ENCODE data around the gene PRKCZ.

The PRKCZ gene

GRCh38 chr1:2214541-2215241 lies 164.5 kb downstream of the PRKCZ start:
- DNase-seq: no peak

DNA sequence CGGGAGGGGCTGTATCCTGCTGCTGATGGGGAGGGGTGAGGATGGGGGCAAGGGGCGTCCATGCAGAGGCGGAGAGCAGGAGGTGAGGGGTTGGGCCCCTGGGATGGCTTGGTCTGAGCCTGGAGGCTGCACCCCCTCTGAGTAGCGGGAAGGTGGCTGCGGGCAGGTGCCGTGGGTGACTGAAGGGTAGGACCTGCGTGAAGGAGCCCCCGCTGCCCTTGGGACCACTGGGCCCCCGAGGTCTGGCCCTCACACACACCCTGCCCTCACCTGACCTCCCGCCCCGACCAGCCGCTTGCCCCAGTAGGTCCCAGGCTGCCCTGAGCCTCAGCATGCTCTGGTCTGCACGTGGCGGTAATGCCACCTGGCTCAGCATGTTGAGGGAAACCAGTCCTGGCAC lies 165.1 kb downstream of the PRKCZ start:
- no peak for DNase-seq

DNA sequence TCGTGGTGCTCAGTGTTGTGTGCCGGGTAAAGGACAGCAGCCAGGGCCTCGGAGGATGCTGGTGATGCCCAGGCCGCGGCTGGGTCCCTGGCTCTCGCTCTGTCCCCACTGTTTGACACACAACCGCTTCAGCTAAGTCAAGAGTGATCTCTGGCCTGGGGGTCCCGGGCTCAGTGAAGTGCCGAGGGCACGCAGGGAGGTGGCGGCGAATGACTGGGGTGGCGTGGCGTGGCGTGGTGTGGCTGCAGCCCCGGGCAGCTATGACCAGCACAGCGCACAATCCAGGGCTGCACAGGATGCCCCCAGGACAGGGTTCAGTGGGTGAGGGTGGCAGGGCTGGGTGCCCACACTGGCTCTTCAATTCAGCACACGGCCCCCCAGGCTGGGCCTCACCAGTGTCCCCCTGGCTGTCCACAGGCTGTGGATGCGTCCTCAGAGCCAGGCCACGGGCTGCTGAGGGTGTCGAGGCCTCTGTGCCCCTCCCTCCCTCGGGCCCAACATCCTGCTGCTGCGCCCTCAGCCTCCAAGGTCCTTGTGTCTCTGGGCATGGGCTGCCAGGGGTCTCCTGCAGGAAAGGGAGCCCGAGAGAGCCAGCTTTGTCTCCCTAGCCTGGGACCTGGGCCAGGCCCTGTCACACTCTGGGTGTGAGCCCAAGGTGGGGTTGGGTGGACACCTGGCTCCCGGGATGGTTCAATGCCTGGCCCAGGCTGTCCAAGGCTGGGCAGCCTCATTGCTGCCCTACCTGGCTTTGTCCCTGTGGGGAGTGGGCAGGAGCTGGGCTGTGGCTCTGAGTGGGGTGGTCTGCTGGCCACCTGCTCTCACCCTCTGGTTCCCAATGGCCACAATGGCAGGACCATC lies 165.9 kb downstream of the PRKCZ start:
- DNase-seq: no peak

DNA sequence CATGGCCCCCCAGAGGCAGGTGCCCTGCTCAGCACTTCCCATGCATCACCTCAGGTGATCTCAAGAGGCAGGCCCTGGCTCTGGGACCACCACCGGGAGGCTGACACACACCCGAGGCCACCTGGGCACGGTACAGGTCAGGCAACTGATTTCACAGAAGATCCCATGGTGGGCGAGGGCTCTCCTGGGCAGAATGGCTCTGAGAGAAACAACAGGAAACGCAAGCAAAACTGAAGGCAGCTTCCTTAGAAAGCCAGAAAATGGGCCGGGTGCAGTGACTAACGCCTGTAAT lies 166.5 kb downstream of the PRKCZ start:
- DNase-seq: no peak

- no peak for DNase-seq
These were observed 171.1 kb downstream of the PRKCZ start for GRCh38 chr1:2221271-2221670.

DNA sequence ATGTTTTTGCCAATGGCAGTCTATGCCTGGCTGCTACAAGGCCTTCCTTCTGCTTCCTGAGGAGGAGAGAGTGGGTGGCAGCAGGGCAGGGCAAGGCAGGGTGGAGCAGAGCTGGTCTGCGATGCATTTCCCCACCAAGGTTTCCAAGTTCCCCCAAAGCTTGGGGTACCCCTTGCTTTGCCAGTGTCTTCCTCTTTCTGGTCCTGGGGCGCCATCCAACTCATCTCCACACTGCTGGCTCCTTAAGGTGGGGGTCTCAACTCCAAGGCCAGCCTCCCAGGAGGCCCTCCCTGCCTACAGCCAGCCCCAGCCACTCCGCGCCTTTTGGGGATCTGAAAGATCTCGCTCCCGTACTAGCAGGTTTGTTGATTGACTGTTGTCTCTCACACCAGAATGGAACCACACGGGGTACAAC lies 174.0 kb downstream of the PRKCZ start:
- no peak for DNase-seq

DNA sequence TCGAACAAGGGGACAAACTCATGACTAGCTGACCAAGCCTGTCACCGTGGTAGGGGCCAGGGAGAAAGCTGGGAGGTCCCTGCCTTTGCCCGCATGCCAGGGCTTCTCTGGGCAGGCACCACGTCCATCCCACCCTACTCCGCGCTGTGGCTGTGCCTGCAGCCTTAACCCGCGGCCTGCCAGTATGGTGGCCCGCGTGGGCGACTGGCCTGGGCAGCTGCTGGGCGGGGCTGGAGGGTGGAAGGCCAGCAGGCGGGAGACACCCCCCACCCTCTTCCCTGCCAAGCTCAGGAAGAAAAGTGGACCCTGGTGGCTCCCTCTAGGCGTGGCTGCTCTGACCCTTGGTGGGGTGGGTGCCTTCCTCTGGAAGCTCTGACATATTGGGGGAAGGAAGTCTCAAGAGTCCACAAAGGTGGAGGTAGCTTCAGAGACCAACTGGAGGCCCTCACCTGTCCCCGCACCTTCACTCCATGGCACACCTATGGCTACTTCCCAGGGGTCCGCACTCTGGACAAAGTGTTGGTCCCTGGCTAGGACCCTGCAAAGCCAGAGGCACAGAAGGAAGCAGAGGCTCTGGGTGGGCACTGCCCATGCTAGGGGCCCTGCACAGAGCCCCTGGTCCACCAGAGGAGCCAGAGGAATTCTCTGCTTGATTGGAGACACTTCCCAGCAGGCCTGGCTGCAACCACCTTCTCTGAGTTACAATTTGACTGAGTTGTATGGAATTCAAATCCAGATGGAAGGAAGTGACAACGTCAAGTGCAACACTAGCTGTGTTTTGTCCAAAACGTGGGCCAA lies 174.6 kb downstream of the PRKCZ start:
- DNase-seq: no peak

DNA sequence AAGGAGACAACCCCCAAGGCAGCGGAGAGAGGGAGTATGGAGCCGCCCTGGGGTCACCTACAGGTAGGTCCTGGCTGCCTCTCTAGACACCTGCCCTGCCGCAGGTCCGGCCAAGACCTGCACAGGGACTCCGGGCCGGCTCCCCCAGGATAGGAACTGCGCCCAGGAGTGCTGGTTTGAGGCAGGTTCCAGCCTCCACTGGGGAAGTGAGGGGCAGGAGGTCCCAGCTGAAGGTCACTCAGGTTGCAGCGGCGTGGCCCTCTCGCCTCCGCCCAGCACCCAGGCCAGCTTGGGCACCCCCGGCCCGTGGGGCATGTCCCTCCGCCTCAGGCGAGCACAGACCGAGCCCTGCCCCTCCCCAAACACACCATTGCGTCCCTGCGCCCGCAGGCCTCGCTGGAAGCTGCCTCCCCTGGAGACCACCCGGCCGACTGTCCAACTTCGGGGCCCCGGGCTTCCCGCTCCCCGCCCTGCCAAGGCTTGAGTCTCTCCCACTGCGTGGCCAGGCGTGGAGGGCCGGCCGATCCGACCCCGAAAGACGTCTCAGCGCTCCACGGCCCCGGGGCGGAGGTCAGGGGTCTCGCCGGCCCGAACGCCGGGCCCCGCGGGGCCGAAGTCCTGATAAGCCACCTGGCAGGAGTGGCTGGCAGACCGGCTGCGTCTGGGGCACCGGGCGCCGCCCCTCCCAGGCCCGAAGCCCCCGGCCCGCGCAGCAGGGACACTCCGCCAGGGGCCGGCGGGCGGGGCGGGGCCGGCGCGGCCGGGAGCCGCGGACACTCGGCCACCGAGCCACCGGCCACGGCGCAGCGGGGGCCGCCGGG lies 176.5 kb downstream of the PRKCZ start:
- DNase-seq: no peak

DNA sequence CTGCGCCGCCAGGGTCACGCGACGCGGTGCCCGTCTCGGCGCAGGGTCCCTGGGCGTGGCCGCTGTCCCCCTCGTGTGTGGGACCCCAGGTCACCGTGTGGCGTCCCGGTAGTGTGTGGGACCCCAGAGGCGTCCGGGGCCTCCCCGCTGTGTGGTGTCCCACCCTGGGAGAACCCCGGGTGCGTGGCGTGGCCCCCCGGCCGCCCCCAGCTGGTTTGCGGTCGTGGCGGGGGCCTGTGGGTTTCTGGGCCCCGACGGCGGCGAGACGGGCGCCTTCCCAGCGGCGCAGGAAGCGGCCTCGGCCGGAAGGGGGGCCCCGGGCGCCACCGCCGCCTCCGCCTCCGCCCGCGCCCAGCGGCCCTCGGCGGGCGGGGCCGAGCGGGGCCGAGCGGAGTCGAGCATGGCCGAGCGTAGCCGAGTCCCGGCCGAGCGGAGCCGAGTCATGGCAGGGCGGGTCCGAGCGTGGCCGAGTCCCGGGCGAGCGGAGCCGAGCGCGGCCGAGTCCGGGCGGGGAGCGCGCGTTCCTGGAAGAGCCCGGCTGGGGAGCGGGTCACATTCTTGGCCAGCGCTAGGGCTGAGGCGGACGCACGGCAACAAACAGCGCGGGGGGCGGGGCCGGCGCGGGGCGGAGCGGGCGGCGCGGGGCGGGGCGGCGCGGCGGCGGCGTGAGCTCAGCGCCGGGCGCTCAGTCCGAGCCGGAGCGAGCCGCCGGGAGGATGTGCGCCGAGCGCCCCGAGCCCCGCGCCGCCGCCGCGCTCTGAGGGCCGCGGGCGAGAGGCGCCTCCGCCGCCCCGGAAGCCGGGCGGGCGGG lies 177.3 kb downstream of the PRKCZ start:
- peak; percentile 96 for DNase-seq

GRCh38 chr1:2228157-2228594 lies 178.0 kb downstream of the PRKCZ start, which contains the start of gene SKI:
Gene SKI (plus strand): TSS chr1:2228319. CDS start chr1:2228767, 448 bp downstream.
- DNase-seq: no peak

DNA sequence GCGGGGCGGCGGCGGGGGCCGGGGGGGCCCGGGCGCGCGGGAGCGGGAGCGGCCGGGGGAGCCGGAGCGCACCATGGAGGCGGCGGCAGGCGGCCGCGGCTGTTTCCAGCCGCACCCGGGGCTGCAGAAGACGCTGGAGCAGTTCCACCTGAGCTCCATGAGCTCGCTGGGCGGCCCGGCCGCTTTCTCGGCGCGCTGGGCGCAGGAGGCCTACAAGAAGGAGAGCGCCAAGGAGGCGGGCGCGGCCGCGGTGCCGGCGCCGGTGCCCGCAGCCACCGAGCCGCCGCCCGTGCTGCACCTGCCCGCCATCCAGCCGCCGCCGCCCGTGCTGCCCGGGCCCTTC lies 178.5 kb downstream of the PRKCZ start:
- no peak for DNase-seq

DNA sequence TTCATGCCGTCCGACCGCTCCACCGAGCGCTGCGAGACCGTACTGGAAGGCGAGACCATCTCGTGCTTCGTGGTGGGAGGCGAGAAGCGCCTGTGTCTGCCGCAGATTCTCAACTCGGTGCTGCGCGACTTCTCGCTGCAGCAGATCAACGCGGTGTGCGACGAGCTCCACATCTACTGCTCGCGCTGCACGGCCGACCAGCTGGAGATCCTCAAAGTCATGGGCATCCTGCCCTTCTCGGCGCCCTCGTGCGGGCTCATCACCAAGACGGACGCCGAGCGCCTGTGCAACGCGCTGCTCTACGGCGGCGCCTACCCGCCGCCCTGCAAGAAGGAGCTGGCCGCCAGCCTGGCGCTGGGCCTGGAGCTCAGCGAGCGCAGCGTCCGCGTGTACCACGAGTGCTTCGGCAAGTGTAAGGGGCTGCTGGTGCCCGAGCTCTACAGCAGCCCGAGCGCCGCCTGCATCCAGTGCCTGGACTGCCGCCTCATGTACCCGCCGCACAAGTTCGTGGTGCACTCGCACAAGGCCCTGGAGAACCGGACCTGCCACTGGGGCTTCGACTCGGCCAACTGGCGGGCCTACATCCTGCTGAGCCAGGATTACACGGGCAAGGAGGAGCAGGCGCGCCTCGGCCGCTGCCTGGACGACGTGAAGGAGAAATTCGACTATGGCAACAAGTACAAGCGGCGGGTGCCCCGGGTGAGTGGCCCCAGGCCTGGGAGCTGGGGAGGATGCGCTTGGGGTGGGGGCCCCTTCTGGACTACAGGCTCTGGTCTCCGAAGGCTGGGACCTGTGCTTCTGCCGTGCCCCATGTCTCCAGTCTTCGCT lies 179.0 kb downstream of the PRKCZ start:
- DNase-seq: peak; percentile 56

DNA sequence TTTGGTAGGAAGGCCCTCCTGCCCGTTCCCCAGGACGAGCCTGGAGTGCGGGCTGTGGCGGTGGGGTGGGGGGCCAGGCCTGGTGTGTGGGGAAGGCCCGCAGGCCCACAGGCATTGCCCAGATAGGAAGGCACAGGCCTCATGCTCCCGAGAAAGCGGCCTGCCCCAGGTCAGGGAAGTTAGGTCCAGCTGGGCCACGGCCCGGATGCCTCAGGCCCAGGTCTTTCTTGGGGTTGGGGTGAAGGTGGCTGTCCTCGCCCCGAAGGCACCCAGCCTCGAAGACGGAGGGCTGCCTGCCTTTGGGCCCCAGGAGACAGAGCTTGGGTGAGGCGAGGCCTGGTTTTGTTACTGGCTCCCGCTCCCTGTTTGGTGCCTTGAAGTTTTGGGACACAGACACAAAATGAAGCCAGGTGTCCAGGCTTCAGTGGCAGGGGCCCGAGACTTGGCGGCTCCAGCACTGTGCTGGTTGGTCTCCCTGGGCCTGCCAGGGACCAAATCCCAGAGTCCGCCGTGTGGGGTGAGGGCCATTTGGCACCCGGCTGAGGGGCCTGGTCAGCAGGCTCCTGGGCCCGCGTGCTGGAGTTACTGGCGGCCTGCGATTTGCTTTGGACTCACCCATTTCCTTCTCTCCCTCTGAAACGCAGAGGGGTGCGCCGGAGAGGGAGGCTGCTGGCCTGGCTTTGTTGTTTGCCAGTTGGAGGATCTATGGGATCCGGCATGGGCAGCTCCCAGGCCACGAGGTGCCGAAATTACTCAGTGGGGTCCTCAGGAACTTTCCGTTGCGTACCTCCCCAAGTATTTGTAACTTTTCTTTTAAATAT lies 179.9 kb downstream of the PRKCZ start:
- no peak for DNase-seq

- DNase-seq: peak; percentile 68
These were observed 180.7 kb downstream of the PRKCZ start for GRCh38 chr1:2230781-2231531.

- DNase-seq: peak; percentile 88
These were observed 181.5 kb downstream of the PRKCZ start for GRCh38 chr1:2231532-2232254.

DNA sequence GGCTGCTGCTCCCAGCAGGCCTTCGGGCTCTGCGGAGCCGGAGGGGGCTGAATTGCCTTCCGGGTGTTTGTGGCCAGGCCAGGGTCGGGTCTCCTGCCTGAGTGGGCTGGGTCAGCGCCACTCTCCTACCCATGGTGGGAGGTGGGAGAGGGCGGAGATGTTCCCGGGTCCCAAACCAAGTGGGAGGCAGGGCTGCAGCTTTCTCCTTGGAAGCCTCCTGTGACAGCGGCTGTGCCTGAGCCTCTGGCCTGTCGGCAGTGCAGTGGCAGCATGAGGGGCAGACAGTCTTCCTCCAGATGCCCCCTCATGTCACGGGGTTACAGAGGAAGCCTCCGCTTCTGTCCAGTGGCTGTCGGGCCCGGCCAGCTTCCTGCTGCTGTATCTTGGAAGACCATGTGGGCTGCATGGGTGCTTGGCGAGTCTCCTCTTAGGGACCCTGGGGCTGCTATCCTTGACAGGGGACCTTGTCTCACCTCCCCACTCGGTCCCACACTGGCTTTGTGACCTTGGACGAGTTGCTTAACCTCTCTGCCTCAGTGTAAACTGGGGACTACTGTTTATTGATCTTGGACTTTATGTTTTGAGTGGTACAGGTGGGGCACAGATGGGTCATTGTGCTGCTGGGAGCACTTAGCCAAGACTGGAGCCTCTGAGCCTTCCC lies 182.2 kb downstream of the PRKCZ start:
- no peak for DNase-seq

GRCh38 chr1:2232916-2233438 lies 182.8 kb downstream of the PRKCZ start:
- DNase-seq: no peak

DNA sequence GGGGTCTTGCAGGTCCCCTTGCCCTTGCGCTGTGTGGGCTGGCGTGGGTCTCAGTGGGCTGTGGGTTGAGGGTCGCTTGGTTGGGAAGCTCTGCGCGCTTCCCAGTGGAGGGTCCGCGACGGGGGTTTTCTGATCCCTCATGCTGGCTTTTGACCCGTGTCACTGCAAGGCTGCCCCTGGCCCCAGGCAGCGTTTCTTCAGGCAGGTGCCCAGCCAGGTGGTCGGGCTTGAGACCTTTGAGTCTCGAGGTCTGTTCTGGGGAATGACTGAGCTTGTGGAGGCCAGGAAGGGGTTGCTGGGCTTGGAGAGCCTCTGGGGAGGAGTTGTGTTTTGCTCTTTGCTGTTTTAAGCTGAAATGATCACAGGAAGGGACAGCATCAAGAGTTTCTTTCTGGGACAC lies 183.3 kb downstream of the PRKCZ start:
- DNase-seq: no peak

Data from CD4-positive, alpha-beta T cell treated with Interleukin-21 for 1 hour (primary cell).